Iris pigment epithelial cell (primary cell): ENCODE measurements around the gene WSCD2.
"Not testable (repeated sequence)": the region's sequence is repeated elsewhere in the genome, so short reads cannot be mapped to it uniquely, and the experiment has no call there.

Experiments used
- DNase-seq: peaks from one replicate; pipeline ENCODE4 v3.0.0-alpha.2; 2011; ENCODE audit warnings: low read depth

The WSCD2 gene

GRCh38 chr12:108196319-108196718, 67.2 kb downstream of the WSCD2 start:
- no peak for DNase-seq

- no peak for DNase-seq
Measured at GRCh38 chr12:108196921-108197320, 67.8 kb downstream of the WSCD2 start.

- no peak for DNase-seq
Measured at GRCh38 chr12:108198043-108198442, 69.0 kb downstream of the WSCD2 start.

- no peak for DNase-seq
Measured at GRCh38 chr12:108199106-108199505, 70.0 kb downstream of the WSCD2 start.

GRCh38 chr12:108201808-108202207, 72.7 kb downstream of the WSCD2 start:
- no peak for DNase-seq

GRCh38 chr12:108204117-108204987, 75.3 kb downstream of the WSCD2 start:
- DNase-seq = no peak

GRCh38 chr12:108205864-108206263, 76.8 kb downstream of the WSCD2 start:
- DNase-seq = no peak

GRCh38 chr12:108207791-108208730, 79.0 kb downstream of the WSCD2 start:
- no peak for DNase-seq

- no peak for DNase-seq
Measured at GRCh38 chr12:108210001-108210400, 80.9 kb downstream of the WSCD2 start.

GRCh38 chr12:108211157-108211556, 82.1 kb downstream of the WSCD2 start:
- DNase-seq = no peak

GRCh38 chr12:108213871-108214445, 84.9 kb downstream of the WSCD2 start:
- no peak for DNase-seq

GRCh38 chr12:108214486-108214885, 85.4 kb downstream of the WSCD2 start:
- DNase-seq = peak; percentile 11

- no peak for DNase-seq
Measured at GRCh38 chr12:108215458-108215857, 86.4 kb downstream of the WSCD2 start.

- no peak for DNase-seq
Measured at GRCh38 chr12:108218921-108219320, 89.8 kb downstream of the WSCD2 start.

- not testable (repeated sequence) for DNase-seq
Measured at GRCh38 chr12:108225101-108225500, 96.0 kb downstream of the WSCD2 start.

GRCh38 chr12:108226866-108227265, 97.8 kb downstream of the WSCD2 start:
- DNase-seq = no peak

- DNase-seq = no peak
Measured at GRCh38 chr12:108228746-108229145, 99.7 kb downstream of the WSCD2 start.

GRCh38 chr12:108231109-108231905, 102.2 kb downstream of the WSCD2 start:
- DNase-seq = no peak

- DNase-seq = no peak
Measured at GRCh38 chr12:108231909-108232434, 102.9 kb downstream of the WSCD2 start.

- no peak for DNase-seq
Measured at GRCh38 chr12:108232565-108232964, 103.5 kb downstream of the WSCD2 start.

- peak; percentile 2 for DNase-seq
Measured at GRCh38 chr12:108234158-108234557, 105.1 kb downstream of the WSCD2 start.
